ENCODE results near the gene DNASE2.

Gene DNASE2

GRCh38 chr19:12836529-12836863 lies 44.8 kb downstream of the DNASE2 start:
- no peak for DNase-seq (ENCODE audit: low read depth in 2 of 3, low spot score in 1 of 3)

DNA sequence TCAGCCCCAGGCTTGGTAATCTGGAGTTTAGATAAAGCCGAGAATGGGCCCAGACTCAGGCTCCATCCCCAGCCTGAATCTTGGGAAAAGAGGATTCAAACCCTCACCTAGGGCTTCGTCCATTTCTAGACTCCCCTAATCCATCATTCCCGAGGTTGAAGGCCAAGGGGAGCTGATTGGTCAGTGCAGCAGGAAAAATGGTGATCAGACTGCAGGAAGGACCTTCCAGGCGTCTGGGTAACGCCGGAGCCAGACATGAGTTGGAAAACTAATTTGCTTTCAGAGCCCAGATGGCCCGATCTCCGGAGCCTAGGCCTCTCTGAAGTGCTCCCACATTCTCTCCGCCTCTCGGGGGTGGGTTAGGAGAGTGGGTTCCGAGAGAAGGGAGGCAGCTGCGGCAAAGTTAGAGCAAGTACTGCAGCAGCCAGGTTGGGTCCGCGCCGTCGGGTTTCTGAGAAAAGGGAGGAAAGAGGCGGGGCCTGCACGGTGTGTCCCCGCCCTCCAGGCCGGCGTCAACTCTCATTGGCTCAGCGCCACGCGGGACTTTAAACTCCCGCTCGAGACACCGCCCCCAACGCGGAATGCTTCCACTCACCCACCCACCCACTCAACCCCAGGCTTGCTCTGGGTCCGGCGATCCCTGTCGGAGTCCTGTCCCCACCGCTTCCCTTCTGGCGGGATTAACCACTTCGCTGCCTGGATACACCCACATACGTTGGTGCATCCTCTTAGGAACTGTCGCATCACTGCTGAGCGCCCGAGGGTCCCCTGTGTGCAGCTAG lies 46.1 kb downstream of the DNASE2 start:
- DNase-seq (ENCODE audit: low read depth in 2 of 3, low spot score in 1 of 3) = no peak

DNA sequence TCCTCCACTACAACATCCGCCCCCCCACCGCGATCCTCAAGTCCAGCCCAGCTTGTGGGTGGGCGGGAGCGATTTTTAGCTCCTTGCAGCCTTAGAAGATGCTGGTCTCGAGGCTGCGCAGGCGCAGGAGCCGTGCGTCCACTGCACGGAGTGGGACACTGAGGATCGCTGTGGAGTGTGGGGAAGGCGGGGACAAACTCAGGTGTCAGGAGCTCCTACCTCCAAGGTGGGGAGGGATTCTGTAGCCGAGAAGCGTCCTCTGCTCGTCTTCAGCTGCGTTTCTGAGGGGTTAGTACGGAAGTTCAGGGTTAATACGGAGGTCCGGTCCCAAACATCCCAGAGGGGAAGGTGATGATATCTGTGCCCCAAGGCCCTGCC lies 46.7 kb downstream of the DNASE2 start, which contains the start of gene RTBDN:
RTBDN (minus strand) TSS at position 14 of the 378 bp plus-strand sequence. CDS start 4,600 bp downstream, outside the sequence.
- DNase-seq (ENCODE audit: low read depth in 2 of 3, low spot score in 1 of 3) = no peak

- peak in 1 of 3 donors; percentile 34 for DNase-seq (ENCODE audit: low read depth in 2 of 3, low spot score in 1 of 3)
Observed at GRCh38 chr19:12833738-12834565, 47.3 kb downstream of the DNASE2 start.

DNA sequence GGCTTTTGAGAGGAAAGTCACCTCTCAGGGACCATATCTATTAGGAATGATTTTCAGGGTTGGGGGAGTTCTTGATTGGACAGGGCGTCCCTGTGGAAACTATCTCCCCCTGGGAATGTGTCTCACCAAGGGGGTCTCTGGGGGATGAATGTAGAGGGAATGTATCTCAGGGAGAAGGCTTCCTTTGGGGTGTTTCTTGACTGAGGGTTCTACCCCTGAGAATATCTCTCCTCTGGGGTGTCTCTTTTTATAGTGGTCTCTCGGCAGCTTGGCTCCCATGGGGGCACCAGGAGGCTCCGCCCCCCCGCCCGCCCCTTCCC lies 47.9 kb downstream of the DNASE2 start:
- DNase-seq (ENCODE audit: low read depth in 2 of 3, low spot score in 1 of 3) = no peak

GRCh38 chr19:12828494-12828893 lies 52.8 kb downstream of the DNASE2 start:
- DNase-seq (ENCODE audit: low read depth in 2 of 3, low spot score in 1 of 3) = no peak

DNA sequence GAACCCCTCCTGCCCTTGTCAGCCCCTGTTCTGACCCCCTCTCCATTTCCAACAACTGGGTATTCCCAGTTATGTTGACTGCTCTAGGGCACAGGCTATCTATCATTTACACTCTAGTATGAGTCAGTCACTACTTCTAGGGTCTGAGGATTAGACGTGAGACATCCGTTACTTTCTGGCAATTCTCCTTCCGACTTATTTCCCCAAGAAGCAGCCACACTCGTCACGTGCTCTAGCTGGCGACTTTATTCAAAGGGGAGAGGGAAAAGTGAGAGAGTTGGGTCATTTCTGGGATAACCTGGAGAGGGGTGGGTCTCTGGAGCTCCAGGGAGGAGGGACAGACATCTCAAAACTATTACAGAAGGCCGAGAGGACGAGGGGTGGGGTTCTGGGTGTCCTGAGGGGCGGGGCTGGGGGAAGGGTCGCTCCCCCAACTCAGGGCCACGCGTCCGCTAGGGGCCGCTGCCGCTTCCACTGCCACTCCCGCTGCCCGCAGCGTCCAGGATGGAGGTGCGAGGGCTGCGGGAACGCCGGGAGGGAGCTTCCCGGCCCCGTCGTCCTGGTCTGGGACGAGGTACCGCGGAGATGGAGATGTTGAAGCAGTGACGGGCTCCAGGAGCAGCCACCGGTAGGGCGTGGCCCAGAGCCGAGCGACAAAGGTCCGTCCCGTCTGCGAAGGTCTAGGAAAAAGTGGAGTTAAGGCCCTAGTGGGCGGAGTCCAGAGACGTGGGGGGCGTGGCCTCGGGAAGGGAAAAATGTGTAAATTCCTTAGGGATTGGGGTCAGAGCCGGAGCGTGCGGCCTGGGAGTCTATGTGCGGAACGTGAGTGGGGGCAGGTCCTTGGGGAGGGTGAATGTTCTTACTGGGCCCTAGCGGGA lies 55.8 kb downstream of the DNASE2 start:
- no peak for DNase-seq (ENCODE audit: low read depth in 2 of 3, low spot score in 1 of 3)

All from stimulated activated CD4-positive, alpha-beta T cell treated with anti-CD3 and anti-CD28 coated beads, Interleukin-12 subunit alpha, Interleukin-12 subunit beta, amount 100 ng/mL, for 48 hours (primary cell).